Measurements from ENCODE around the gene TAB2. TPM values are rescaled to one million over a fixed set of nuclear protein-coding genes. Genes with fewer than 3 reads are reported as not detected.

The TAB2 gene, protein sequence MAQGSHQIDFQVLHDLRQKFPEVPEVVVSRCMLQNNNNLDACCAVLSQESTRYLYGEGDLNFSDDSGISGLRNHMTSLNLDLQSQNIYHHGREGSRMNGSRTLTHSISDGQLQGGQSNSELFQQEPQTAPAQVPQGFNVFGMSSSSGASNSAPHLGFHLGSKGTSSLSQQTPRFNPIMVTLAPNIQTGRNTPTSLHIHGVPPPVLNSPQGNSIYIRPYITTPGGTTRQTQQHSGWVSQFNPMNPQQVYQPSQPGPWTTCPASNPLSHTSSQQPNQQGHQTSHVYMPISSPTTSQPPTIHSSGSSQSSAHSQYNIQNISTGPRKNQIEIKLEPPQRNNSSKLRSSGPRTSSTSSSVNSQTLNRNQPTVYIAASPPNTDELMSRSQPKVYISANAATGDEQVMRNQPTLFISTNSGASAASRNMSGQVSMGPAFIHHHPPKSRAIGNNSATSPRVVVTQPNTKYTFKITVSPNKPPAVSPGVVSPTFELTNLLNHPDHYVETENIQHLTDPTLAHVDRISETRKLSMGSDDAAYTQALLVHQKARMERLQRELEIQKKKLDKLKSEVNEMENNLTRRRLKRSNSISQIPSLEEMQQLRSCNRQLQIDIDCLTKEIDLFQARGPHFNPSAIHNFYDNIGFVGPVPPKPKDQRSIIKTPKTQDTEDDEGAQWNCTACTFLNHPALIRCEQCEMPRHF
- total RNA-seq (2014; rRNA removed; shearing (Covaris generic)), result 12.4 and 16.6 TPM in 2 replicates
- polyA plus RNA-seq (2015; cell fraction: cytosol; rRNA removed), result 18.3 and 30.9 TPM in 2 replicates
- 10.3 and 13.0 TPM in 2 replicates for polyA plus RNA-seq (2015; cell fraction: nucleus; rRNA removed)

DNA sequence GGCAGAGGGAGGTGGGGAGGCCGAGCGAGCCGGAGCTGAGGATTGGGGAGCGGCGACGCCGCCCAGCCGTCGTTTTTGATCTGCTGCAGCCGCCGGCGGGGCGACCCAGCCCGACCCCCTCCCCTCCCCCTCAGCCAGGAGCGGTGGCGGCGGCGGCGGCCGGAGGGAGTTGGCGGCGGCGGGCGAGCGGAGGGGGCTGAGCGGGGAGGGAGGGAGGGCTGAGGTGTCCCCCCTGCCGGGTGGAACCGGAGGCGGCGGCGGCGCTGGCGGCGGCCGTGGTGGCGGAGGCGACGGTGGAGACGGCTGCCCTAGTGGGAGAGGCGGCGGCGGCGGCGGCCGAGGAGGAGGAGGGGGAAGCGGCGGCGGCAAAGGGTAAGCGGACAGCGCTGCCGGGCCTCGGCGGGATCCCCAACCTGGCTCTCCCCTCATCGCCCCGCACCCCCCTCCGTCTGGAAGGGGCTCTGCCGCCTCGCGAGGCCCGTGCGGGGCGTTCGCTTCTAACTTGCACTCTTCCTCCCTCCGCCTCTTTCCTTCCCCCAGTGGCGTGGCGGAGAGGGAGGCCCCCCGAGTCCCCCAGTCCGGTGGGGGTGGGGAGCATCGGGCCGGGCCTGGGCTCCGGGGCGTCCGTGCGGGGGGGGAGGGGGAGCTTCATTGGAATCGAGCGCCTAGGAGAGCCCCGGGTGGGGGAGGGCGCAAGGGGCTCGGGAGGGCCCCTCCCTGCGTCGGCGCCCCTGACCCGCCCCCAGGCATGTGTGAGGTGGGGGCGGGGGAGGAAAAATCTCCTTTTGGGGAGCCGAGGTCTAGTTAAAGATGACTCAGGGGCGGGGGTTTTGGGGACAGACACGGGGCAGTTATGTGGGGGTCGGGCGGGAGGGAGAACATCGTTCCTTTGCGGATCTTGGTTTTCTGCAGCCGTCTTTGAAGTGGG, at the start of gene TAB2:
TSS of gene TAB2 (plus strand) at position 69 of the 928 bp plus-strand sequence. CDS start 52,286 bp downstream, outside the sequence.
- peak; percentile 1 for DNase-seq (ENCODE audit: low read depth, low spot score)
- in situ Hi-C loops (cut with HindIII; ENCODE audit: low pct_unique_long_range_greater_than_20kb, low sequenced_read_pairs), result no loop called here

DNA sequence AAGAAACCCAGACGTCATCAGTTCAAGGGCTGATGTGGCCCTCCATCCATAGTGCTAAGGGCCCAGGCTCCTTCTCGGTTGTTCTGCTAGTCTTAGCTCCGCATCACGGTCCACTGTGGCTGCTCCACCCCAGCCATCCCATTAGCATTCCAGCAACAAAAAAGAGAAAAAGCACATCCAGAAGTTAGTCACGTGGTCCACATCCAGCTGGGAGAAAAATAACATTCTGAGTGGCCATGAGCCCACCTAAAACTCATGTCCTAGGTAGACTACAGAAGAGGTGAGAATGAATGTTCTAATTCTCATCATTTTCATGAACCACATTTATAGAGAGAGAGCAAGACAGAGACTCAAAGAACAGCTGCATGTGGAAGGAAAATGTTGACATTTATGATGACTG, 49.4 kb upstream of the TAB2 start:
- in situ Hi-C loops (cut with HindIII; ENCODE audit: low pct_unique_long_range_greater_than_20kb, low sequenced_read_pairs), result no loop called here
- DNase-seq (ENCODE audit: low read depth, low spot score), result no peak

- in situ Hi-C loops (cut with HindIII; ENCODE audit: low pct_unique_long_range_greater_than_20kb, low sequenced_read_pairs), result no loop called here
- DNase-seq (ENCODE audit: low read depth, low spot score), result no peak
Measured at GRCh38 chr6:149268768-149269167, 48.7 kb upstream of the TAB2 start.

- DNase-seq (ENCODE audit: low read depth, low spot score), result no peak
- in situ Hi-C loops (cut with HindIII; ENCODE audit: low pct_unique_long_range_greater_than_20kb, low sequenced_read_pairs), result no loop called here
Measured at GRCh38 chr6:149270616-149271015, 46.9 kb upstream of the TAB2 start.

GRCh38 chr6:149271348-149272340, 45.9 kb upstream of the TAB2 start:
- in situ Hi-C loops (cut with HindIII; ENCODE audit: low pct_unique_long_range_greater_than_20kb, low sequenced_read_pairs), result no loop called here
- no peak for DNase-seq (ENCODE audit: low read depth, low spot score)

DNA sequence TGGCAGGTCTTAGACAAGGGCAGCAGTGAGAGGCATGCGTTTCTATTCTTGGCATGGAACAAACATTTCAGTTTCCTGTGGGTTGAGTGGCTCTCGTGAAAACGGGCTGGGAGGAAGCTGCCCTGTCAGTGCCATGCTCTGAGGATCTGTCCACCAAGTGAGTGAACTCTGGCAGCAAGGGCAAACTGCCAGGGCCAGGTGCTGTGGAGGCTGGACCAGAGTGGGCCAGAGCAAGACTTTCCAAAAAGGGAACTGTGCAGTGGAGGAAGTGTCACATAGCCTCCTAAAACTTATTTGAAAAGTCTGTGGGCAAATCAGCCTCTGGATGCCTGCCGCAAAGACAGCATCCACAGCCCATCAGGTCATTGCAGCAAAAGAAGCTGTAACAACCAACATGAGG, 44.2 kb upstream of the TAB2 start:
- in situ Hi-C loops (cut with HindIII; ENCODE audit: low pct_unique_long_range_greater_than_20kb, low sequenced_read_pairs), result no loop called here
- no peak for DNase-seq (ENCODE audit: low read depth, low spot score)

DNA sequence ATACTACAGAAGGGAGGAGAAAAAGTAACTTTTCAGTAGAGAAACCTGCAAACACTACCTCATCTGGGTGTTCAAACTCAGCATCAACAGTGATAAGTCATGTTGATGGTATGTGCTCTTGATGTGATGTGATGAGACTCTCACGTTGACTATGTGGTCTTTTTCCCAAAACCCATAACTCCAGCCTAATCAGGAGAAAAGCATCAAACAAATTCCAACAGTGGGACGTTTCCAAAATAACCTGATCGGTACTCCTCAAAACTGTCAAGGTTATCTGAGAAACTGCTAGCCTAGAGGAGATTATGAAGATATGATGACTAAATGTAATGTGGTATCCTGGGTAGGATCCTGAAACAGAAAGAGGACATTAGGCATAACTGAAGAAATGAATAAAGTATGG, 41.9 kb upstream of the TAB2 start:
- in situ Hi-C loops (cut with HindIII; ENCODE audit: low pct_unique_long_range_greater_than_20kb, low sequenced_read_pairs), result no loop called here
- DNase-seq (ENCODE audit: low read depth, low spot score), result no peak

GRCh38 chr6:149277621-149278020, 39.9 kb upstream of the TAB2 start:
- in situ Hi-C loops (cut with HindIII; ENCODE audit: low pct_unique_long_range_greater_than_20kb, low sequenced_read_pairs), result no loop called here
- DNase-seq (ENCODE audit: low read depth, low spot score), result no peak

- in situ Hi-C loops (cut with HindIII; ENCODE audit: low pct_unique_long_range_greater_than_20kb, low sequenced_read_pairs), result no loop called here
- DNase-seq (ENCODE audit: low read depth, low spot score), result no peak
Measured at GRCh38 chr6:149278997-149279396, 38.5 kb upstream of the TAB2 start.

DNA sequence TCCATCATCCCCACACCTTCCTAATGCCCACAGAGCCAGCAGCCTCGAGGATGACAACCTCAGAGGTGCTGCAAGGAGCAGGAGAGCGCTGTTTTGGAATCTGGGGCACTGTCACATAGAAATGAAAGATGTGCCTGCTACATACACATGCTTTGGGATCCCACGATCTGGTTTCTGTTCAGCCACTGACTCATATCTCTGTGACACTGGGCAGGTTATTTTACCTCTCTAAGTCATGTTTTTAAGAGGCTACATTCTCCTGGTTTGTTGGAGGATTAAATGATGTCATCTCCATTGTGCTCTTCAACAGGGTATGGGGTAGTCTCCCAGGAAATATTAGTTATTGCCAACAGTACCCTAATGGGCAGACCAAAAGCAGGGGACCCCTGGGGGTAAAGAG, 32.6 kb upstream of the TAB2 start:
- in situ Hi-C loops (cut with HindIII; ENCODE audit: low pct_unique_long_range_greater_than_20kb, low sequenced_read_pairs), result no loop called here
- no peak for DNase-seq (ENCODE audit: low read depth, low spot score)

DNA sequence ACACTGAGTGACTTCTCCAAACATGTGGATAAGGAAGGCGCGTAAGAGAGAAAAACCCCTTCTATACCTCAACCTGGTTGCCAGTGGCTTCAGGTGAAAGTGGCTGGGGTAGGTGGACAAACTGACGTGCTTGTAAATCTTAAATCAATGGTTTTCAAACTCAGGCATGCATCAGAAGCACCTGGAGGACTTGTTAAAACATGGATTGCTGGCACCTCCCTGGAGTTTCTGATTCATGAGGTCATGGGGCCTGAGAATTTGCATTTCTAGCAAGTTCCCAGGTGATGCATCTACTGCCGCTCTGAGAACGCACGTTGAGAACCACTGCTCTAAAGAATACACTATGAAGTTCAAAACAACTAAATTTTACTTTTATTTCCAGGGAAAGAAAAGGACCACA, 31.9 kb upstream of the TAB2 start:
- in situ Hi-C loops (cut with HindIII; ENCODE audit: low pct_unique_long_range_greater_than_20kb, low sequenced_read_pairs), result no loop called here
- DNase-seq (ENCODE audit: low read depth, low spot score), result no peak

- DNase-seq (ENCODE audit: low read depth, low spot score), result no peak
- in situ Hi-C loops (cut with HindIII; ENCODE audit: low pct_unique_long_range_greater_than_20kb, low sequenced_read_pairs), result no loop called here
Measured at GRCh38 chr6:149286905-149287304, 30.6 kb upstream of the TAB2 start.

- no peak for DNase-seq (ENCODE audit: low read depth, low spot score)
- in situ Hi-C loops (cut with HindIII; ENCODE audit: low pct_unique_long_range_greater_than_20kb, low sequenced_read_pairs), result no loop called here
Measured at GRCh38 chr6:149289192-149289781, 28.2 kb upstream of the TAB2 start.

- no peak for DNase-seq (ENCODE audit: low read depth, low spot score)
- in situ Hi-C loops (cut with HindIII; ENCODE audit: low pct_unique_long_range_greater_than_20kb, low sequenced_read_pairs), result no loop called here
Measured at GRCh38 chr6:149289966-149290365, 27.5 kb upstream of the TAB2 start.

GRCh38 chr6:149293244-149293643, 24.3 kb upstream of the TAB2 start:
- DNase-seq (ENCODE audit: low read depth, low spot score), result no peak

DNA sequence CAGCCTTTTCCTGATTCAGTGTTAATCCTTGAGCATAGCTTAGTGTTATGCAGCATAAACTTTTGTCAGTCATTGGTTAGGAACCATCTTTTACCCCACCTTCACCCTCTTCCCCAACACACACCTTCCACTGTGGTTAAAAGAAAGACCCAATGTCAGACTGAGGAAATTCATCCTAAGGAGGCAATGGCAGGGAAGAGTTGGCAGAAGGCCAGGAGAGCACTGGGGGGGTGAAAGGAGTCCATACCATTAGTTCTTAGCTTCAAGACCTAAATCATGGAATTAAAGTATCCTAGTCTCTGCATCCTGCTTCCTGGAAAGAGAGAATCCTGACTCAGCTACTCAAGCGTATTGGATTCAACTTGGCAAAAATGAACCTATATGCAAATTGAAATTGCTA, 16.9 kb upstream of the TAB2 start:
- in situ Hi-C loops (cut with HindIII; ENCODE audit: low pct_unique_long_range_greater_than_20kb, low sequenced_read_pairs), result no loop called here
- no peak for DNase-seq (ENCODE audit: low read depth, low spot score)

More at GRCh38 chr6:149293244-149293643, 24.3 kb upstream of the TAB2 start:
- in situ Hi-C loops (cut with HindIII; ENCODE audit: low pct_unique_long_range_greater_than_20kb, low sequenced_read_pairs), result no loop called here
